Calu3 (cell line): ENCODE data around the gene SEC31A. TPM values are rescaled to one million over a fixed set of nuclear protein-coding genes. Genes with fewer than 3 reads are reported as not detected.

ENCODE experiments used
- BruUV-seq: library from RNA; stranded (reverse); fragments of 400-500 nt; replicated peaks from 2 replicates; lab custom pipeline; 2021; lab: Mats Ljungman, UMichigan
- CTCF ChIA-PET: fragments of 300-600 bp; sonication (Branson Sonifier 250); formaldehyde crosslinking; loops from one replicate; lab custom pipeline; 2022; ENCODE audit warnings: antibody characterized with exemption; lab: Charles Lee
- DNase-seq: peaks from one replicate; pipeline ENCODE4 v3.0.0; 2022
- H3K27ac Mint-ChIP-seq: one replicate; pipeline ENCODE4 v1.8.0; 2022; ENCODE audit warnings: mixed read lengths; ENCODE audit not compliant: unreplicated experiment
- H3K27me3 Mint-ChIP-seq: one replicate; pipeline ENCODE4 v1.8.0; 2022; ENCODE audit warnings: mixed read lengths; ENCODE audit not compliant: unreplicated experiment
- H3K36me3 Mint-ChIP-seq: one replicate; pipeline ENCODE4 v1.8.0; 2022; ENCODE audit warnings: mild to moderate bottlenecking, moderate library complexity, mixed read lengths; ENCODE audit not compliant: insufficient read depth, unreplicated experiment
- H3K4me1 Mint-ChIP-seq: one replicate; pipeline ENCODE4 v1.8.0; 2022; ENCODE audit warnings: mild to moderate bottlenecking, low read depth, mixed read lengths; ENCODE audit not compliant: unreplicated experiment
- H3K4me3 Mint-ChIP-seq: one replicate; pipeline ENCODE4 v1.8.0; 2022; ENCODE audit warnings: mild to moderate bottlenecking, low read depth, moderate library complexity, mixed read lengths; ENCODE audit not compliant: unreplicated experiment
- H3K9me3 Mint-ChIP-seq: one replicate; pipeline ENCODE4 v1.8.0; 2022; ENCODE audit warnings: low read depth, mixed read lengths; ENCODE audit not compliant: unreplicated experiment
- intact Hi-C: fragments of 100-400 bp; cut with micrococcal nuclease; formaldehyde crosslinking; loops from one replicate; pipeline ENCODE4 v1.10.0; 2022; ENCODE audit not compliant: unreplicated experiment
- total RNA-seq: library from RNA; stranded (reverse); gene quantifications from 2 replicates; pipeline ENCODE4 v1.2.3, GENCODE V29; 2022
- TF ChIP-seq, protein P1 (sequence below): fragments of 200-600 bp; IDR thresholded peaks from one replicate; pipeline ENCODE4 v1.8.0; 2022; ENCODE audit warnings: antibody characterized with exemption; ENCODE audit not compliant: unreplicated experiment

Gene SEC31A
- total RNA-seq, 1 experiment from 2014 or later: 108 TPM

DNA sequence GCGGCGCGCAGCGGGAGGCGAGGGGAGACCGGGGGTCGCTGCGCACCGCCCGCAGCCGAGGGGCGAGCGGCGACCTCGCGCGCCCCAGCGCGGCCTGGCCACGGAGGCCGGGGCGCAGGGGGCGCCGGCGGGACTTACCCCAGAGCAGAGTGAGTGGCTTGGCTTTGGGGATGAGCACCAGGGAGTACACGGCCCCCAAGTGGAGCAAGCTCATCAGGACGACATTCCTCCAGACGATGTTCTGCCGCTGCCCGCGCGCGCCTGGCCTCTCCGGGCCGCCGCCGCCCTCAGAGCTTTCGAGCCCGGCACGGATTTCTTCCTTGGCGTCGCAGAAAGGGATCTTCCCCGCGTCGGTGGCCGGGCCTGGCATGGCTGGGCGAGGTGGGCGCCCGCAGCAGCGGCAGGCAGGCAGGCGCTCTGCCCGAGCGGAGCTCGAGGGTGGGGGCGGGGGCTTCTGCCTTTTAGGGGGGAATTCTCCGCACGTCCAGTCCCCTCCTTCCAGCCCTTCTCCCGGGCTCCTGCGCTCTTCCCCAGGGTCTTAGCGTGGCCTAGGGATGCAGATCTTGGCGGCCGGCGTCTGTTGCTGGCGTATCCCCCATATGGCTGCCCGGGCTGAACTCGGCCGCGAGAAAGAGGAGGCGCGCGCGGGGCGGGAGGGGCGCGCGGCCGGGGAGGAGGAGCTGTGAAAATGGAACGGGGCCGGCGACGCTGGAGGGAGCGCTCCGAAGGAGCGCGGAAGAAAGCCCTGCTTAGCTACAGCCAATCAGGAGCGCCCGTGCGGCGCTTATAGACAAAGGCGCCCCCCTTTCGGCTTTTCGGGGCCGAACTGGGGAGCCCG is 92.6 kb downstream of the SEC31A start, which contains the start of gene SCD5:
TSS of gene SCD5 (minus strand) at position 629 of the 838 bp plus-strand sequence. CDS start at position 370, 259 bp downstream.
- Mint-ChIP-seq H3K36me3 (peaks cover 20% of the 10 kb centered on the region), H3K27me3 (no peaks in the 10 kb centered on the region), H3K9me3 (no peaks in the 10 kb centered on the region), H3K4me1 (peaks cover 17% of the 10 kb centered on the region), H3K27ac (no peak within 1 kb of the TSS), H3K4me3 (peak within 1 kb of the TSS; percentile 77)
- intact Hi-C loops: no loop called here
- CTCF ChIA-PET: interaction anchor here (1.0 to 1.7 kb wide), 2 partner anchors 13 to 77 kb away, joined by 6 to 8 read pairs; no protein-coding TSS in a partner anchor
- DNase-seq: peak; percentile 53
- no TSS peak for BruUV-seq
- TF ChIP-seq, protein P1, sequence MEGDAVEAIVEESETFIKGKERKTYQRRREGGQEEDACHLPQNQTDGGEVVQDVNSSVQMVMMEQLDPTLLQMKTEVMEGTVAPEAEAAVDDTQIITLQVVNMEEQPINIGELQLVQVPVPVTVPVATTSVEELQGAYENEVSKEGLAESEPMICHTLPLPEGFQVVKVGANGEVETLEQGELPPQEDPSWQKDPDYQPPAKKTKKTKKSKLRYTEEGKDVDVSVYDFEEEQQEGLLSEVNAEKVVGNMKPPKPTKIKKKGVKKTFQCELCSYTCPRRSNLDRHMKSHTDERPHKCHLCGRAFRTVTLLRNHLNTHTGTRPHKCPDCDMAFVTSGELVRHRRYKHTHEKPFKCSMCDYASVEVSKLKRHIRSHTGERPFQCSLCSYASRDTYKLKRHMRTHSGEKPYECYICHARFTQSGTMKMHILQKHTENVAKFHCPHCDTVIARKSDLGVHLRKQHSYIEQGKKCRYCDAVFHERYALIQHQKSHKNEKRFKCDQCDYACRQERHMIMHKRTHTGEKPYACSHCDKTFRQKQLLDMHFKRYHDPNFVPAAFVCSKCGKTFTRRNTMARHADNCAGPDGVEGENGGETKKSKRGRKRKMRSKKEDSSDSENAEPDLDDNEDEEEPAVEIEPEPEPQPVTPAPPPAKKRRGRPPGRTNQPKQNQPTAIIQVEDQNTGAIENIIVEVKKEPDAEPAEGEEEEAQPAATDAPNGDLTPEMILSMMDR: no peak

DNA sequence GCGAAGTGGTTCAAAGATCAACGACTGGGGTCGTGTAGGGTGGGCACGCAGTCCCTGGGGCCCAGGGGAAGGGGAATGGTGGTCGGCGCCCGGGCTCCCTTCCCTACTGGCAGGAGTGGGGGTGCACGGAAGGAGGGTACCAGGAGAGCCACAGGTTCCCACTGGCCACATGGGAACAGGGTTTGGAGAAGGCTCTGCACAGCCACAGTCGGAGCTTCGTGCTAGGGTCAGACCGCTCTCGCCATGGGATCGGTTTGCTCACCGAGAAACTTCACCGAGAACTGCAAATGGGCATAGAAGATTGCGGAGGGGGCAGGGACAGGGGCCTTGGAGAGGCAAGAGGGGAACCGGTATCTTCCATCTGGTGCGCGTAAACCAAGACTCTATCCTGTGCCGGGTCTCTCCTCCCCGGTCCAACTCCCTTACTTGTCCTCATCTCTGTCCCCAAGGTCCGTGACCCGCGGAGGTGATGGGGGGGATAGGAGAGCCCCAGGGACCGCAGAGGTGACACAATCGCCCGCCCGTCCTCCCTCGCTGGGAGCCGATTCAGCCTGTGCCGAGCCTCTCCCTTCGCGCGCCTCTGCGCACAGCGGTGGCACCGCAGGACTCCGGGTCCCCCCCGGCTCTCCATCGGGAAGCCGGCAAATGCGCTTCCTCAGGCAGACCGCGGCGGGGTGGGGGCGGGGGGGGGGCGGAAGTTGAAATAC is 93.4 kb downstream of the SEC31A start:
- peak; percentile 17 for DNase-seq
- intact Hi-C loops: no loop called here

DNA sequence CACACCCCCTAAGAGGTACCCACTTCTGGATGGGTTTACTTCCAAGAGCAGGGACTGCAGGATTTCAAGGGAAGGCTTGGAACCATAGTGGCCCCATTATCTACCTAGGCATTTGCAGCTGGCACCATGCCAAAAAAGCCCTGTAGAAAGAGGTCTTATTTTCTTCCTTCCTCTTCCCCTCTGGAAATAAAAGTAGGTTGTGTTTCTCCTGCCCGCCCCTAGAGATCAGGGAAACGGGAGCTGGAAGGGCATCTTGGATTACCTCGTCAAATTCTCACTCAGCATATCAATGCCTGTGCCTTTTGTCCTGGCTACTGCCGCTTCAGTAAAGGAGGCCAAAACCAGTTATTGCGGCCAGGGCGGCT is 93.9 kb downstream of the SEC31A start:
- intact Hi-C loops: no loop called here
- Mint-ChIP-seq H3K27ac (no peak overlapping the region), H3K4me1 (peaks cover 17% of the 10 kb centered on the region), H3K27me3 (no peaks in the 10 kb centered on the region), H3K9me3 (no peaks in the 10 kb centered on the region), H3K4me3 (peak overlapping the region; percentile 77), H3K36me3 (peaks cover 20% of the 10 kb centered on the region)
- CTCF ChIA-PET: interaction anchor here (0.5 kb wide), 1 partner anchor 334 kb away, joined by 3 read pairs; no protein-coding TSS in a partner anchor
- no TSS peak for BruUV-seq
- DNase-seq: peak; percentile 10
- TF ChIP-seq, protein P1: no peak

More for the DNA sequence above, 93.4 kb downstream of the SEC31A start:
- TF ChIP-seq, protein P1: no peak
- CTCF ChIA-PET: no interaction called here
- peak overlapping the region; percentile 77 for H3K4me3 Mint-ChIP-seq
- TSS peak; percentile 16 for BruUV-seq
- H3K4me1 Mint-ChIP-seq: peaks cover 17% of the 10 kb centered on the region
- H3K9me3 Mint-ChIP-seq: no peaks in the 10 kb centered on the region
- peaks cover 20% of the 10 kb centered on the region for H3K36me3 Mint-ChIP-seq
- H3K27ac Mint-ChIP-seq: no peak overlapping the region
- H3K27me3 Mint-ChIP-seq: no peaks in the 10 kb centered on the region

DNA sequence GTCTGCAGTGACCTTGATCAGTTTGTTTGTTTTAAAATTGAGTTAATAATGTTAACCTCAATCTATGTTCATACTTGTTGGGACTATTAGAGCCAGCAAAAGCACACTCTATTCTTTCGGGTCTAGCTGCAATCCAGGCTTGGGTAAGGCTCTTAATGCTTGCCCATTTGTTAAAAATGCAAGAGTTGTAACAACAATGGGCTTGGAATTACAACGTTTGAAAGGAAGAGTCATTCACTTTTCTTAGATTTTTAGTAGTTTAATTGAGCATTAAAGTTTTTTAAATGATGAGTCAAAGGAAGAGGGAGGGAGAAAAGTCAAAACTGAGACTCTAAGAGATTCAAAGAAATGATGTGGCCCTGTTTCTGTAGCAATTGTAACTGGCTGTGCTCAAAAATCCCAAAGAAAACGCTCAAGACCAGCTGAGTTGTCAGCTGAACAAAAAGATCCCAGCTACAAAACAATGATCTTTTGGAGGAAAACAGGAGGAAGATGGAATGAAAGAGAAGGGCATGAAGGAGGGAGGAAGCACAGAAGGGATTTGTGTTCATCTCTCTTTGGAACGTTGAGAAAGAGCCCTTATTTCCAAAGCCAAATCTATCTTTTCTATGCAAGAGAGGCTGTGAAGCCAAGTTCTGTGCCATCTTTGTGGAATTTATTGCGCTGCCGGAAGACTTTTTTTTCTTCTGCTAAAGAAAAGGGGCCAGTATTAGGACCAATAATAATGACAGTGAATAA is 97.9 kb downstream of the SEC31A start:
- peaks cover 7% of the 10 kb centered on the region for H3K36me3 Mint-ChIP-seq
- no peak for DNase-seq
- no peak overlapping the region for H3K4me3 Mint-ChIP-seq
- CTCF ChIA-PET: interaction anchor here (0.6 kb wide), 1 partner anchor 52 kb away, joined by 5 read pairs; no protein-coding TSS in a partner anchor
- H3K4me1 Mint-ChIP-seq: peaks cover 25% of the 10 kb centered on the region
- H3K9me3 Mint-ChIP-seq: no peaks in the 10 kb centered on the region
- intact Hi-C loops: no loop called here
- no TSS peak for BruUV-seq
- H3K27me3 Mint-ChIP-seq: no peaks in the 10 kb centered on the region
- TF ChIP-seq, protein P1: no peak
- no peak overlapping the region for H3K27ac Mint-ChIP-seq
